Fibroblast of pulmonary artery (primary cell): ENCODE results near the gene KLF15.

Experiments
- DNase-seq: peaks from one replicate; pipeline ENCODE4 v3.0.0-alpha.2; 2010; ENCODE audit warnings: low read depth
- H3K4me3 ChIP-seq: replicated peaks from 2 replicates; pipeline ENCODE4 v1.5.1; 2011; ENCODE audit warnings: low read depth, mild to moderate bottlenecking, control low read depth, low read length, moderate library complexity
- TF ChIP-seq, protein P1 (sequence below): IDR thresholded peaks from 2 replicates; pipeline ENCODE4 v1.5.1; 2011; ENCODE audit warnings: mild to moderate bottlenecking, control low read depth, low read length, inconsistent platforms; ENCODE audit errors: missing control alignments

KLF15 gene

GRCh38 chr3:126305427-126305826 lies 51.8 kb downstream of the KLF15 start:
- peak; percentile 26 for DNase-seq
- no peak overlapping the region for H3K4me3 ChIP-seq
- TF ChIP-seq, protein P1, sequence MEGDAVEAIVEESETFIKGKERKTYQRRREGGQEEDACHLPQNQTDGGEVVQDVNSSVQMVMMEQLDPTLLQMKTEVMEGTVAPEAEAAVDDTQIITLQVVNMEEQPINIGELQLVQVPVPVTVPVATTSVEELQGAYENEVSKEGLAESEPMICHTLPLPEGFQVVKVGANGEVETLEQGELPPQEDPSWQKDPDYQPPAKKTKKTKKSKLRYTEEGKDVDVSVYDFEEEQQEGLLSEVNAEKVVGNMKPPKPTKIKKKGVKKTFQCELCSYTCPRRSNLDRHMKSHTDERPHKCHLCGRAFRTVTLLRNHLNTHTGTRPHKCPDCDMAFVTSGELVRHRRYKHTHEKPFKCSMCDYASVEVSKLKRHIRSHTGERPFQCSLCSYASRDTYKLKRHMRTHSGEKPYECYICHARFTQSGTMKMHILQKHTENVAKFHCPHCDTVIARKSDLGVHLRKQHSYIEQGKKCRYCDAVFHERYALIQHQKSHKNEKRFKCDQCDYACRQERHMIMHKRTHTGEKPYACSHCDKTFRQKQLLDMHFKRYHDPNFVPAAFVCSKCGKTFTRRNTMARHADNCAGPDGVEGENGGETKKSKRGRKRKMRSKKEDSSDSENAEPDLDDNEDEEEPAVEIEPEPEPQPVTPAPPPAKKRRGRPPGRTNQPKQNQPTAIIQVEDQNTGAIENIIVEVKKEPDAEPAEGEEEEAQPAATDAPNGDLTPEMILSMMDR = no peak

- no peak overlapping the region for H3K4me3 ChIP-seq
- TF ChIP-seq, protein P1 = no peak
- DNase-seq = no peak
Observed at GRCh38 chr3:126304704-126305103, 52.5 kb downstream of the KLF15 start.

GRCh38 chr3:126304291-126304690 lies 52.9 kb downstream of the KLF15 start:
- H3K4me3 ChIP-seq = no peak overlapping the region
- TF ChIP-seq, protein P1 = no peak
- no peak for DNase-seq

DNA sequence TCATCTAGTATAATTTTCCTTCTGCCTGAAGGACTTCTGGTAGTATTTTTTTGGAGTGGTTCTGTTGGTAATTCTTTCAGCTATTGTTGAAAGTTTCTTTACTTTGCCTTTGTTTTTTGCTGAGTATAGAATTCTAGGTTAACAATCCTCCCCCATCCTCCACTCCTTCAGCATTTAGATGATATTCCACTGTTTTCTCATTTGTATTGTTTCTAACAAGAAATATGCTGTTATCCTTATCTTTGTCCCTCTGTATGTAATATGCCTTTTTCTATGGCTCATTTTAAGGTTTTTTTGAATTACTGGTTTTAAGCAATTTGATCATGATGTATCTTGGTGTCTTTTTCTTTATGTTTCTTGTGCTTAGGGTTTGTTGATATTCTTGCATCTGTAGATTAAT lies 53.9 kb downstream of the KLF15 start:
- TF ChIP-seq, protein P1 = no peak
- DNase-seq = no peak
- no peak overlapping the region for H3K4me3 ChIP-seq

- no peak overlapping the region for H3K4me3 ChIP-seq
- TF ChIP-seq, protein P1 = no peak
- peak; percentile 10 for DNase-seq
Observed at GRCh38 chr3:126300761-126301481, 56.3 kb downstream of the KLF15 start.

DNA sequence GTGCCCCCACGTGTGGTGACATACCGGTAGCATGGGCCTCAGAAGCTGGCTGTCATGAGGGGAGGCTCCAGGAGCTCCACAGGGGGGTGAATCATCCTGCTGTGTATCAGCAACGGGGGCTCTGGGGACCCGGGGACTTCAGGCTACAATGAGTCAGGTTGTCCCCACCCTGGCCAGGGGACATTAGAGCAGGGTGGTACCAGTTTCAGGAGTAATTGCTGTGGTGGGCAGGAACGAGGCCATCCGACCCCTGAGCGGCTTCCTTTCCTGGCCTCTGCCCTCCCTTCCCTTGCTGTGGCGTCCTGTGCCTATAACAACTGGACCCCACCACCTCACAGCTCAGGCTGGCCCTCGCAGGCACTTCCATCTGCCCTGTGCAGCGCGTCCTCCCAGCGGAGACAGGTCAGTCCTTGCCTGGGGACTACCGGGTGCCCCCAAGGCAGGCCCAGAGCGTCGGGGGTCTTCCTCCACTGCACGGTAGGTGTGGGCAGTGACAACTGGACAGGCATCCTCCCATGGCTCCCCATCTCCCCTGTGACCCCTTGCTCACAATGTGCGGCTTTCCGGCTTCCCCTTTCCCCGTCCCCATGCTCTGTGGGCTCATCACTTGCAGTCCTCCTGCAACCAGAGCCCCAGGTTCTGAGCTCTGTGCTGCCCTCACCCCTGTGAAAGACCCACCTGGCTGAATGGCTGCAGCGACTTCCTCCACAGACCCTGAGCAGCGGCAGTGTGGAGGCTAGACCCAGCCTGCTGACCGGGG lies 57.0 kb downstream of the KLF15 start:
- TF ChIP-seq, protein P1 = no peak
- DNase-seq = no peak
- H3K4me3 ChIP-seq = no peak overlapping the region

DNA sequence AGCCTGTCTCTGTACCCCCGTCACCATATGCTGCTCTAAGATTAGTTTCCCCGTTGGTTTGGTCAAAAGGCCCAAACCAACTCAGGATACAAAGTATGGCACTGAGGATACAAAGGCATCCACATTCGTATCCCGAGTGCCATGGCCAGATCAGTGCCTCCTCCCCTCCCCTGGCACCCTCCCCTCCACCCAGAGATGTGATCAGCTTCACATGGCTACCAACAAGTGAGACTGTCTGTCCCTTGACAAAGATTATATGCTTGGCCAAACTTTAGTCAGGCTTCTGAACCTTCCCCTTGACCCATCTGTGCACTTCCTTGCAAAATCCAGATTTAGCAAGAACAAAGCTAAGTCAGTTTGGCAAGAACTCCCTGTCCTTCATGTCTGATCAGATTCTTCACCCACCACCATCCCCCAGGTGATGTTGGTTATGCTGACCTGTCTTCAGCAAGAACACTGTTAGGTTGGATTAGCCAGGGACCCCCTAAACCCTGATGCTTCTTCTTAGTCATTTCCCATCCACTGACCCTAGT lies 61.7 kb downstream of the KLF15 start:
- no peak for DNase-seq
- TF ChIP-seq, protein P1 = no peak
- no peak overlapping the region for H3K4me3 ChIP-seq
